HG03095 (cell line): Measurements from ENCODE around the gene DEK.
"Not testable (repeated sequence)": the region's sequence is repeated elsewhere in the genome, so short reads cannot be mapped to it uniquely, and the experiment has no call there.

Source experiments
- ATAC-seq: cut with Tn5 transposase; IDR thresholded peaks from one replicate; pipeline ENCODE4 v1.9.1; 2021; ENCODE audit warnings: moderate library complexity; ENCODE audit not compliant: unreplicated experiment

The DEK gene

GRCh38 chr6:18207949-18208348 lies 56.4 kb downstream of the DEK start:
- no peak for ATAC-seq

GRCh38 chr6:18207438-18207837 lies 56.9 kb downstream of the DEK start:
- no peak for ATAC-seq

GRCh38 chr6:18206591-18206990 lies 57.7 kb downstream of the DEK start:
- no peak for ATAC-seq

GRCh38 chr6:18204691-18205090 lies 59.6 kb downstream of the DEK start:
- no peak for ATAC-seq

- ATAC-seq: no peak
Observed at GRCh38 chr6:18203786-18204185, 60.5 kb downstream of the DEK start.

GRCh38 chr6:18192026-18192425 lies 72.3 kb downstream of the DEK start:
- ATAC-seq: no peak

- ATAC-seq: no peak
Observed at GRCh38 chr6:18189196-18189595, 75.1 kb downstream of the DEK start.

GRCh38 chr6:18187701-18188100 lies 76.6 kb downstream of the DEK start:
- no peak for ATAC-seq

- ATAC-seq: no peak
Observed at GRCh38 chr6:18186540-18187250, 77.6 kb downstream of the DEK start.

- no peak for ATAC-seq
Observed at GRCh38 chr6:18186033-18186432, 78.3 kb downstream of the DEK start.

GRCh38 chr6:18185624-18186023 lies 78.7 kb downstream of the DEK start:
- no peak for ATAC-seq

- no peak for ATAC-seq
Observed at GRCh38 chr6:18183766-18184165, 80.6 kb downstream of the DEK start.

- no peak for ATAC-seq
Observed at GRCh38 chr6:18182568-18182967, 81.8 kb downstream of the DEK start.

GRCh38 chr6:18179770-18180356 lies 84.5 kb downstream of the DEK start:
- no peak for ATAC-seq

GRCh38 chr6:18178960-18179615 lies 85.2 kb downstream of the DEK start:
- ATAC-seq: no peak

- no peak for ATAC-seq
Observed at GRCh38 chr6:18177286-18177965, 86.9 kb downstream of the DEK start.

- not testable (repeated sequence) for ATAC-seq
Observed at GRCh38 chr6:18176198-18176597, 88.1 kb downstream of the DEK start.
